Lower leg skin (tissue), 4 donors: ENCODE data around the gene NOL3. TPM values are rescaled to one million over a fixed set of nuclear protein-coding genes. Genes with fewer than 3 reads are reported as not detected.

Experiments
- DNase-seq, 2 donors: peaks; one replicate each; pipeline ENCODE4 v3.0.0-alpha.2; 2019; ENCODE audit warnings: low spot score in 2 of 2
- H3K4me3 ChIP-seq: fragments of 200-600 bp; sonication (generic); 2 replicates; pipeline ENCODE4 v1.5.1; 2017; ENCODE audit warnings: mild to moderate bottlenecking, low read depth; ENCODE audit not compliant: poor library complexity, severe bottlenecking
- POLR2A ChIP-seq, 2 donors: fragments of 450-650 bp; IDR thresholded peaks; one replicate each; pipeline ENCODE4 v1.6.1; 2016 to 2017; ENCODE audit warnings: antibody characterized with exemption in 2 of 2, mild to moderate bottlenecking in 1 of 2, moderate library complexity in 1 of 2
- WGBS, 2 donors: methylation state at CpG; one replicate each; pipeline ENCODE4 v1.1.5; 2018; 5-methylcytosine and 5-hydroxymethylcytosine counted together
- intact Hi-C: fragments of 100-400 bp; cut with DNase I; formaldehyde crosslinking; loops from one replicate; pipeline ENCODE4 v1.15.0; 2023; ENCODE audit warnings: low total_unique reads
- total RNA-seq, 4 donors: library from RNA; depleted of rRNA; stranded (reverse); fragments of >200 nt; gene quantifications; one replicate each; pipeline ENCODE4 v1.1.0, GENCODE V29; 2016
- TF ChIP-seq, protein P1 (sequence below), 3 donors: fragments of 450-650 bp; IDR thresholded peaks; one replicate each; pipeline ENCODE4 v1.5.1; 2016; ENCODE audit warnings: antibody characterized with exemption in 3 of 3, mild to moderate bottlenecking in 3 of 3, moderate library complexity in 2 of 3

The NOL3 gene
- total RNA-seq, 4 donors from 2014 or later = 84.3 to 139 (median 115) TPM

- TF ChIP-seq, protein P1, sequence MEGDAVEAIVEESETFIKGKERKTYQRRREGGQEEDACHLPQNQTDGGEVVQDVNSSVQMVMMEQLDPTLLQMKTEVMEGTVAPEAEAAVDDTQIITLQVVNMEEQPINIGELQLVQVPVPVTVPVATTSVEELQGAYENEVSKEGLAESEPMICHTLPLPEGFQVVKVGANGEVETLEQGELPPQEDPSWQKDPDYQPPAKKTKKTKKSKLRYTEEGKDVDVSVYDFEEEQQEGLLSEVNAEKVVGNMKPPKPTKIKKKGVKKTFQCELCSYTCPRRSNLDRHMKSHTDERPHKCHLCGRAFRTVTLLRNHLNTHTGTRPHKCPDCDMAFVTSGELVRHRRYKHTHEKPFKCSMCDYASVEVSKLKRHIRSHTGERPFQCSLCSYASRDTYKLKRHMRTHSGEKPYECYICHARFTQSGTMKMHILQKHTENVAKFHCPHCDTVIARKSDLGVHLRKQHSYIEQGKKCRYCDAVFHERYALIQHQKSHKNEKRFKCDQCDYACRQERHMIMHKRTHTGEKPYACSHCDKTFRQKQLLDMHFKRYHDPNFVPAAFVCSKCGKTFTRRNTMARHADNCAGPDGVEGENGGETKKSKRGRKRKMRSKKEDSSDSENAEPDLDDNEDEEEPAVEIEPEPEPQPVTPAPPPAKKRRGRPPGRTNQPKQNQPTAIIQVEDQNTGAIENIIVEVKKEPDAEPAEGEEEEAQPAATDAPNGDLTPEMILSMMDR (IDR thresholded peaks at IDR 0.05) = no peak
- no peak for TF ChIP-seq POLR2A (IDR thresholded peaks at IDR 0.05)
- WGBS, 2 donors = 74 to 89% methylated on average over 3 to 4 of the region's 4 CpGs
- no peak for DNase-seq
- no peak overlapping the region for H3K4me3 ChIP-seq
- intact Hi-C loops = no loop called here
Observed at GRCh38 chr16:67188323-67188722, 18.0 kb downstream of the NOL3 start.

DNA sequence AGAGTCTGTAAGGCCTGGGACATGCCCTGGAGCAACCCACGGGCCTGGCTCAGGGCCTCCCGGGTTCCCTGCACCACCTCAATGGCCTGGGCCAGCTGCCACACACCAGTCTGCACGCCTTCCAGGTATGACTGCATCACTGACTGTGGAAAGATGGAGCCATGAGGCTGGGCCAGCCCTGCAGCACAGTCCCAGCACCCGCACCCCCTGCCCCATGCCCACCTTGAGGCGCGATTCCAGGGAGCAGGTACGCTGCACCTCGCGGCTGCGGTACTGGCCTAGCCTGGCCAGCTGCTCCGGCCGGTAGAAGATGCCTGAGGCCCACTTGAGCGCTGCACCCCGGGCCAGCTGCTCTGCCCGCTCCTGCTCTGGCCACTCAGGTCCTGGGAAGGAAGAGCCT is 18.5 kb downstream of the NOL3 start:
- 87 to 89% methylated on average over 9 to 13 of the region's 15 CpGs for WGBS, 2 donors
- DNase-seq = no peak
- intact Hi-C loops = no loop called here
- TF ChIP-seq, protein P1 (IDR thresholded peaks at IDR 0.05) = no peak
- no peak for TF ChIP-seq POLR2A (IDR thresholded peaks at IDR 0.05)
- H3K4me3 ChIP-seq = no peak overlapping the region

GRCh38 chr16:67190041-67190440 is 19.7 kb downstream of the NOL3 start, which contains the start of gene EXOC3L1:
EXOC3L1 (minus strand) TSS chr16:67190136; CDS start chr16:67189676, 460 bp downstream.
- 34 to 47% methylated on average over 6 of the region's 6 CpGs for WGBS, 2 donors
- intact Hi-C loops = no loop called here
- no peak for DNase-seq
- TF ChIP-seq, protein P1 (IDR thresholded peaks at IDR 0.05) = no peak
- TF ChIP-seq POLR2A (IDR thresholded peaks at IDR 0.05) = no peak
- no peak within 1 kb of the TSS for H3K4me3 ChIP-seq

- no peak for DNase-seq
- no peak overlapping the region for H3K4me3 ChIP-seq
- intact Hi-C loops = no loop called here
- WGBS, 2 donors = 79 to 84% methylated on average over 13 of the region's 13 CpGs
- TF ChIP-seq, protein P1 (IDR thresholded peaks at IDR 0.05) = no peak
- no peak for TF ChIP-seq POLR2A (IDR thresholded peaks at IDR 0.05)
Observed at GRCh38 chr16:67190448-67191399, 20.4 kb downstream of the NOL3 start.

DNA sequence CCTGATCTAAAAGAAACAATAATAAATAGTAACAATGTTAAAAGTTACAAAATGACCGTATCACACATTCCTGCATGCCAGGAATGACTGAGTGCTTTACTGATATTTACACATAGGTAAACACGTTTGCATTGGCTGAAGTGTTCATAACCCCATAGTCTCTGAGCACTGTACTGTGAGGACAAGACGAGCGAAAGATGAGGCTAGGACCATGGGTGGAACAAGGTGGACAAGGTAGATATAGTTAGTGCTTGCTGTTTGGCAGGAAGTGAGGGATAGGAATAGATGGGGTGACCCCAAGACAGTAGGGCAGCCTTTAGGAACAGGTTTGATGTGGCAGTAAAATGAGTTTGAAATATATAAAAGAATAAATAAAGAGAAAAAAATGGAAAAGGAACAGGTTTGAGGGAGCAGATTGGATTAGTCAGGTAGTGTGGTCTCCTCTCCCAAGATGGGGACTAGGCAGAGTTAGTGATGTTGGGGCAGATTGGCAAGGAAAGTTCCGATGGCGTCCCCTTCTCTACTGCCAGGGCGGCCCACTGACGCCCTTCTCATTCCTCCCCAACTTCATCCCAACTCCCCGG is 21.2 kb downstream of the NOL3 start:
- H3K4me3 ChIP-seq = no peak overlapping the region
- intact Hi-C loops = no loop called here
- TF ChIP-seq, protein P1 (IDR thresholded peaks at IDR 0.05) = no peak
- no peak for TF ChIP-seq POLR2A (IDR thresholded peaks at IDR 0.05)
- DNase-seq = no peak
- WGBS, 2 donors = 22 to 27% methylated on average over 9 of the region's 9 CpGs
